Measurements from ENCODE around the gene KCNC3.

DNA sequence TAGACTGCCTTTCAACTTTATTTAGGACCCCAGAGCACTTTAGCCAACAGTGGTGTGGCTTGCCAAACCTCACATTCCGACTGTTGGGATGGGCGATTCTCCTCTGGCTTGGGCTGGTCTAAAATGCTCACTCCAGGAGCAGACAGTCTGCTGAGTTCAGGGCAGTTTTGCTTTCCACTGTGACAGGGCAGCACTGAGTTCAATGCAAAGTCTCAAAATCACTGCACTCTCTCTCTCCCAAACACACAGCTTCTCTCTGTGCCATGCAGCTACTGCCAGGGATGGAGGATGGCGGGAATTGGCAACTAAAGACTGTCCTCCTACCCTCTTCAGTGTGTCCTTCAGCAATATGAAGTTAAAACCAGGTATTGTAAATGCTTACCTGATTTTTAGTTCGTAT lies 23.1 kb upstream of the KCNC3 start:
- TF ChIP-seq, protein P1, sequence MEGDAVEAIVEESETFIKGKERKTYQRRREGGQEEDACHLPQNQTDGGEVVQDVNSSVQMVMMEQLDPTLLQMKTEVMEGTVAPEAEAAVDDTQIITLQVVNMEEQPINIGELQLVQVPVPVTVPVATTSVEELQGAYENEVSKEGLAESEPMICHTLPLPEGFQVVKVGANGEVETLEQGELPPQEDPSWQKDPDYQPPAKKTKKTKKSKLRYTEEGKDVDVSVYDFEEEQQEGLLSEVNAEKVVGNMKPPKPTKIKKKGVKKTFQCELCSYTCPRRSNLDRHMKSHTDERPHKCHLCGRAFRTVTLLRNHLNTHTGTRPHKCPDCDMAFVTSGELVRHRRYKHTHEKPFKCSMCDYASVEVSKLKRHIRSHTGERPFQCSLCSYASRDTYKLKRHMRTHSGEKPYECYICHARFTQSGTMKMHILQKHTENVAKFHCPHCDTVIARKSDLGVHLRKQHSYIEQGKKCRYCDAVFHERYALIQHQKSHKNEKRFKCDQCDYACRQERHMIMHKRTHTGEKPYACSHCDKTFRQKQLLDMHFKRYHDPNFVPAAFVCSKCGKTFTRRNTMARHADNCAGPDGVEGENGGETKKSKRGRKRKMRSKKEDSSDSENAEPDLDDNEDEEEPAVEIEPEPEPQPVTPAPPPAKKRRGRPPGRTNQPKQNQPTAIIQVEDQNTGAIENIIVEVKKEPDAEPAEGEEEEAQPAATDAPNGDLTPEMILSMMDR (conservative IDR thresholded peaks at IDR 0.05), result no peak
- no peak for TF ChIP-seq ZFX (IDR thresholded peaks at IDR 0.05)
